Stimulated activated CD8-positive, alpha-beta memory T cell treated with anti-CD3 and anti-CD28 coated beads, Interleukin-15, amount 100 ng/mL, for 48 hours (primary cell): ENCODE measurements around the gene PTPN9.

Experiments
- DNase-seq, 2 donors: peaks; one replicate each; pipeline ENCODE4 v3.0.0-alpha.2; 2020; ENCODE audit warnings: low read depth in 2 of 2

PTPN9 gene

GRCh38 chr15:75425966-75426500 lies 153.1 kb downstream of the PTPN9 start:
- no peak for DNase-seq

GRCh38 chr15:75422554-75422953 lies 156.6 kb downstream of the PTPN9 start:
- DNase-seq = no peak

- no peak for DNase-seq
These were observed 158.4 kb downstream of the PTPN9 start for GRCh38 chr15:75420698-75421097.

GRCh38 chr15:75416584-75416983 lies 162.5 kb downstream of the PTPN9 start:
- no peak for DNase-seq
